ENCODE data around the gene SNX10. TPM values are rescaled to one million over a fixed set of nuclear protein-coding genes. Genes with fewer than 3 reads are reported as not detected.

SNX10 gene
- total RNA-seq, 3 donors from 2014 or later = 13.4 to 24.6 (median 18.1) TPM

- H3K9me3 ChIP-seq = no peaks in the 10 kb centered on the region
- H3K27ac ChIP-seq = no peak overlapping the region
- no peaks in the 10 kb centered on the region for H3K36me3 ChIP-seq
- H3K4me1 ChIP-seq = no peaks in the 10 kb centered on the region
- intact Hi-C loops (cut with DNase I; ENCODE audit: low total_unique reads) = no loop called here
- H3K27me3 ChIP-seq = no peaks in the 10 kb centered on the region
- no peak for TF ChIP-seq POLR2AphosphoS5 (IDR thresholded peaks at IDR 0.05)
- no peak for TF ChIP-seq POLR2A (IDR thresholded peaks at IDR 0.05)
- no peak for TF ChIP-seq CTCF (IDR thresholded peaks at IDR 0.05)
- no peak overlapping the region for H3K4me3 ChIP-seq
- no peak for DNase-seq (ENCODE audit: low spot score in 2 of 2)
Observed at GRCh38 chr7:26307791-26308190, 16.1 kb downstream of the SNX10 start.

GRCh38 chr7:26308551-26308950, 16.9 kb downstream of the SNX10 start:
- no peak overlapping the region for H3K4me3 ChIP-seq
- no peak overlapping the region for H3K27ac ChIP-seq
- H3K9me3 ChIP-seq = no peaks in the 10 kb centered on the region
- intact Hi-C loops (cut with DNase I; ENCODE audit: low total_unique reads) = no loop called here
- no peaks in the 10 kb centered on the region for H3K27me3 ChIP-seq
- no peak for DNase-seq (ENCODE audit: low spot score in 2 of 2)
- H3K4me1 ChIP-seq = no peaks in the 10 kb centered on the region
- no peak for TF ChIP-seq POLR2A (IDR thresholded peaks at IDR 0.05)
- TF ChIP-seq POLR2AphosphoS5 (IDR thresholded peaks at IDR 0.05) = no peak
- no peak for TF ChIP-seq CTCF (IDR thresholded peaks at IDR 0.05)
- no peaks in the 10 kb centered on the region for H3K36me3 ChIP-seq

GRCh38 chr7:26309089-26309488, 17.4 kb downstream of the SNX10 start:
- Histone ChIP-seq H3K4me1 (no peaks in the 10 kb centered on the region), H3K36me3 (no peaks in the 10 kb centered on the region), H3K4me3 (no peak overlapping the region), H3K27me3 (no peaks in the 10 kb centered on the region), H3K27ac (no peak overlapping the region), H3K9me3 (no peaks in the 10 kb centered on the region)
- intact Hi-C loops (cut with DNase I; ENCODE audit: low total_unique reads) = no loop called here
- TF ChIP-seq POLR2A (IDR thresholded peaks at IDR 0.05) (no peak), CTCF (IDR thresholded peaks at IDR 0.05) (no peak), POLR2AphosphoS5 (IDR thresholded peaks at IDR 0.05) (no peak)
- no peak for DNase-seq (ENCODE audit: low spot score in 2 of 2)

GRCh38 chr7:26311798-26312197, 20.1 kb downstream of the SNX10 start:
- no peaks in the 10 kb centered on the region for H3K36me3 ChIP-seq
- H3K27me3 ChIP-seq = no peaks in the 10 kb centered on the region
- no peaks in the 10 kb centered on the region for H3K4me1 ChIP-seq
- no peak for DNase-seq (ENCODE audit: low spot score in 2 of 2)
- intact Hi-C loops (cut with DNase I; ENCODE audit: low total_unique reads) = no loop called here
- H3K27ac ChIP-seq = no peak overlapping the region
- H3K4me3 ChIP-seq = no peak overlapping the region
- H3K9me3 ChIP-seq = no peaks in the 10 kb centered on the region
- TF ChIP-seq CTCF (IDR thresholded peaks at IDR 0.05) = no peak
- TF ChIP-seq POLR2AphosphoS5 (IDR thresholded peaks at IDR 0.05) = no peak
- no peak for TF ChIP-seq POLR2A (IDR thresholded peaks at IDR 0.05)

- intact Hi-C loops (cut with DNase I; ENCODE audit: low total_unique reads) = no loop called here
- no peaks in the 10 kb centered on the region for H3K9me3 ChIP-seq
Observed at GRCh38 chr7:26317211-26317610, 25.5 kb downstream of the SNX10 start.

More at GRCh38 chr7:26317211-26317610, 25.5 kb downstream of the SNX10 start:
- TF ChIP-seq CTCF (IDR thresholded peaks at IDR 0.05) = no peak
- TF ChIP-seq POLR2AphosphoS5 (IDR thresholded peaks at IDR 0.05) = no peak
- no peak for TF ChIP-seq POLR2A (IDR thresholded peaks at IDR 0.05)
- Histone ChIP-seq H3K27ac (no peak overlapping the region), H3K36me3 (no peaks in the 10 kb centered on the region), H3K4me1 (no peaks in the 10 kb centered on the region), H3K27me3 (no peaks in the 10 kb centered on the region), H3K4me3 (no peak overlapping the region)
- no peak for DNase-seq (ENCODE audit: low spot score in 2 of 2)

All from breast epithelium (tissue), 4 donors.